ENCODE data around the gene ABCG4.

DNA sequence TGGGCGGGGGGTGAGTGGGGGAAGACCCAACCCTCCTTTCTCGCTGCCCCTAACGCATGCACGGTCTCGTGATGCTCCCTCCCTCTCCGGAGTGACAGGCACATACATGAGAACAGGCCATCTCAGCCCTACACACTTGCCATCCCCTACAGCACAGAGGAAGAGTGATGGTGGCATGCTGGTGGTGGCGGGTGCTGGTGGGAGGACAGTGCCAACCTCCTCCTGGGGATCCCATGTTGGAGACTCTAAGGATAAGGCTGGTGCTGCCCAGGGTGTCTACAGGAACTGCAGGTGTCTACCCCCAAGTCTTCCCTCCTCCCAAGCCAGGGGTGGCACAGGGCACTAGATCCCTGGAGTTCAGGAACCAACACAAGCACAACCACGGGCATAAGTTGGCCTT, 13.0 kb downstream of the ABCG4 start:
- TF ChIP-seq, protein P1, sequence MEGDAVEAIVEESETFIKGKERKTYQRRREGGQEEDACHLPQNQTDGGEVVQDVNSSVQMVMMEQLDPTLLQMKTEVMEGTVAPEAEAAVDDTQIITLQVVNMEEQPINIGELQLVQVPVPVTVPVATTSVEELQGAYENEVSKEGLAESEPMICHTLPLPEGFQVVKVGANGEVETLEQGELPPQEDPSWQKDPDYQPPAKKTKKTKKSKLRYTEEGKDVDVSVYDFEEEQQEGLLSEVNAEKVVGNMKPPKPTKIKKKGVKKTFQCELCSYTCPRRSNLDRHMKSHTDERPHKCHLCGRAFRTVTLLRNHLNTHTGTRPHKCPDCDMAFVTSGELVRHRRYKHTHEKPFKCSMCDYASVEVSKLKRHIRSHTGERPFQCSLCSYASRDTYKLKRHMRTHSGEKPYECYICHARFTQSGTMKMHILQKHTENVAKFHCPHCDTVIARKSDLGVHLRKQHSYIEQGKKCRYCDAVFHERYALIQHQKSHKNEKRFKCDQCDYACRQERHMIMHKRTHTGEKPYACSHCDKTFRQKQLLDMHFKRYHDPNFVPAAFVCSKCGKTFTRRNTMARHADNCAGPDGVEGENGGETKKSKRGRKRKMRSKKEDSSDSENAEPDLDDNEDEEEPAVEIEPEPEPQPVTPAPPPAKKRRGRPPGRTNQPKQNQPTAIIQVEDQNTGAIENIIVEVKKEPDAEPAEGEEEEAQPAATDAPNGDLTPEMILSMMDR (IDR thresholded peaks at IDR 0.05) = no peak
- TF ChIP-seq POLR2A (IDR thresholded peaks at IDR 0.05) (no peak), POLR2AphosphoS5 (IDR thresholded peaks at IDR 0.05) (no peak)
